ENCODE data around the gene SH3GL1. TPM values are rescaled to one million over a fixed set of nuclear protein-coding genes. Genes with fewer than 3 reads are reported as not detected.

SH3GL1 gene
- total and polyA plus RNA-seq, 2 of the 4 experiments (the other 2 are of a cell fraction) = 28.1 to 138 TPM

- Histone ChIP-seq H2AK5ac (ENCODE audit: low read depth, low read length) (no peak overlapping the region), H3K27me3 (ENCODE audit: control insufficient read depth, insufficient read depth, low read length) (no peaks in the 10 kb centered on the region), H2AFZ (replicated peaks; ENCODE audit: low read length, poor library complexity) (no peak overlapping the region), H3K9me3 (ENCODE audit: control insufficient read depth, insufficient read depth, low read length) (no peaks in the 10 kb centered on the region), H3K14ac (replicated peaks; ENCODE audit: low read depth, low read length) (no peak overlapping the region), H4K8ac (ENCODE audit: low read depth in 2 of 2, low read length in 2 of 2) (no peak overlapping the region), H3K79me1 (ENCODE audit: low read depth in 1 of 2, low read length in 2 of 2) (peaks cover 7 to 15% of the 10 kb centered on the region in 2 experiments; a peak in 2 of 4 replicates), H3K9me1 (ENCODE audit: insufficient read depth, low read length) (no peaks in the 10 kb centered on the region), H3K4me2 (ENCODE audit: low read depth, low read length) (no peak overlapping the region), H4K20me1 (ENCODE audit: insufficient read depth, low read length) (no peaks in the 10 kb centered on the region), H3K9ac (ENCODE audit: low read depth, low read length) (no peak overlapping the region), H2BK120ac (ENCODE audit: low read depth, low read length) (no peak overlapping the region), H4K91ac (ENCODE audit: insufficient read depth, low read depth, low read length) (no peak overlapping the region), H3K4me3 (ENCODE audit: insufficient read depth, low read depth, low read length) (no peak overlapping the region), H2AK9ac (replicated peaks; ENCODE audit: low read depth, low read length, poor library complexity) (peak overlapping the region; percentile 61), H4K5ac (ENCODE audit: low read depth, low read length) (no peak overlapping the region), H2BK15ac (ENCODE audit: low read depth, low read length) (no peak overlapping the region), H3K4me1 (ENCODE audit: control insufficient read depth, insufficient read depth, low read length) (peaks cover 7% of the 10 kb centered on the region), H3K4ac (ENCODE audit: low read depth, low read length) (no peak overlapping the region), H2BK5ac (ENCODE audit: low read depth, low read length, poor library complexity, severe bottlenecking) (no peak overlapping the region), H2BK20ac (ENCODE audit: low read depth, low read length) (no peak overlapping the region), H3K27ac (ENCODE audit: insufficient read depth, low read length) (no peak overlapping the region), H3K23ac (ENCODE audit: low read depth, low read length) (no peak overlapping the region), H3K56ac (ENCODE audit: extremely low read depth, insufficient read depth, low read length) (no peak overlapping the region), H3K36me3 (ENCODE audit: control insufficient read depth, insufficient read depth, low read length) (peaks cover 11% of the 10 kb centered on the region), H3K18ac (ENCODE audit: low read depth, low read length) (no peak overlapping the region)
- WGBS, 2 experiments (ENCODE audit: extremely low coverage in 2 of 2, insufficient read length in 1 of 2) = 100% methylated on average over 1 of the region's 6 CpGs; no CpG with 5 or more reads in 1 of the 2 experiments
- in situ Hi-C loops (cut with MboI; ENCODE audit: low sequenced_read_pairs) (no loop called here), intact Hi-C loops (cut with micrococcal nuclease) (no loop called here), dilution Hi-C loops (cut with HindIII; ENCODE audit: low sequenced_read_pairs, unreplicated experiment) (no loop called here)
- ChIA-PET CTCF (no interaction called here), POLR2A (ENCODE audit: unreplicated experiment) (no interaction called here)
- no peak for DNase-seq
- TF ChIP-seq MAZ (IDR thresholded peaks at IDR 0.05; ENCODE audit: borderline replicate concordance, low read depth, low read length) = no peak
- TF ChIP-seq NFE2L2 (IDR thresholded peaks at IDR 0.05; ENCODE audit: low read depth, low read length) = no peak
- TF ChIP-seq BHLHE40 (IDR thresholded peaks at IDR 0.05; ENCODE audit: low read depth, low read length) = no peak
- TF ChIP-seq USF2 (IDR thresholded peaks at IDR 0.05; ENCODE audit: low read depth, low read length) = no peak
- no peak for TF ChIP-seq MAFK (IDR thresholded peaks at IDR 0.05; ENCODE audit: low read depth, low read length)
- TF ChIP-seq MXI1 (IDR thresholded peaks at IDR 0.05; ENCODE audit: borderline replicate concordance, low read depth, low read length) = no peak
- TF ChIP-seq POLR2A (IDR thresholded peaks at IDR 0.05; ENCODE audit: low read depth, low read length) = no peak
- TF ChIP-seq RAD21 (IDR thresholded peaks at IDR 0.05; ENCODE audit: low read length) = no peak
- TF ChIP-seq CTCF (conservative IDR thresholded peaks at IDR 0.05; ENCODE audit: low read depth, low read length) = no peak
- TF ChIP-seq RCOR1 (IDR thresholded peaks at IDR 0.05; ENCODE audit: insufficient replicate concordance, low read length) = no peak
- TF ChIP-seq RFX5 (IDR thresholded peaks at IDR 0.05; ENCODE audit: low read depth, low read length) = no peak
- TF ChIP-seq FOS (IDR thresholded peaks at IDR 0.05; ENCODE audit: low read depth, low read length) = no peak
- TF ChIP-seq SMC3 (IDR thresholded peaks at IDR 0.05; ENCODE audit: low read depth, low read length) = no peak
- TF ChIP-seq CHD1 (IDR thresholded peaks at IDR 0.05; ENCODE audit: low read depth, low read length) = no peak
- no peak for TF ChIP-seq CEBPB (IDR thresholded peaks at IDR 0.05; ENCODE audit: low read depth, low read length)
- no peak for TF ChIP-seq ELK1 (IDR thresholded peaks at IDR 0.05; ENCODE audit: borderline replicate concordance, low read depth, low read length)
- ATAC-seq (ENCODE audit: low read depth) = no peak
- no TSS peak for BruUV-seq (replicated peaks)
Observed at GRCh38 chr19:4346020-4346383, 54.3 kb downstream of the SH3GL1 start.

All from IMR-90 (cell line).